ENCODE measurements around the gene TMEM18. TPM values are rescaled to one million over a fixed set of nuclear protein-coding genes. Genes with fewer than 3 reads are reported as not detected.

The TMEM18 gene
- total and polyA plus RNA-seq, 8 donors = 1.4 to 31.1 (median 14.5) TPM

DNA sequence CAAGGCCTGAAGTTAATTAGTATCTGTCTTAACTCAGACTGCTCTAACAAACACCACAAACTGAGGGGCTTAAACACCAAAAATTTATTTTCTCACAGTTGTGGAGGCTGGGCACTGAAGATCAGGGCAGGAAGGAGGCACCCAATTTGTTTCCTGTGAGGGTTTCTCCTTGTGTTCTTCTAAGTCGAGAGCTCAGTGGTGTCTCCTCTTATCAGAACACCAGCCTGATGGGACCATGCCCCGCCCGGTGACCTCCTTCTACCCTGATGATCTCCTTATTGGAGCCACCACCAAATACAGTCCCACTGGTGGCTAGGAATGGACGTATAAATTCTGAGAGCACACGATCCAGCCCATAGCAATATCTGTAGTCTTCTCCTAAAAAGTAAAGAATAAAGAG is 20.5 kb downstream of the TMEM18 start:
- Histone ChIP-seq H3K9me3 (no peaks in the 10 kb centered on the region), H3K4me1 (no peaks in the 10 kb centered on the region), H3K4me3 (no peak overlapping the region)

DNA sequence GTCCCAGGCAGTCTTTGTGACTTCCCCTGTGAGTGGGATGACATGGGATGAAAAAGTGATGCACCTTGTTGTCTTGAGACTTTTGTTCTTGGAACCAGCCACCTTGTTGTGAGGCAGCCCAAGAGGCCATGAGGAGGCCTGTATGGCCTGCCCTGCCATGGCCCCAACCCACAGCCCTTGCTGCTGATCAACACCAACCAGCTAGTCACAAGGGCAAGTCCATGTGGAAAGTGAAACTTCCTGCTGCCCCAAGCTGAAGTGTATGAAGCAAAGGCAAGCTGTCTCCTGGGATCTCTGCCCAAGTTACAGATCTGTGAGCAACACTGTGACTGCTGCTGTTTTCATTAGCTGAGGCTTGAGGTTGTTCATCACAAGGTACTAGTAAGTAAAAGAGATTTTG is 21.6 kb downstream of the TMEM18 start:
- H3K27me3 ChIP-seq = peaks cover 0 to 24% (median 8%) of the 10 kb centered on the region in 3 donors
- H3K4me3 ChIP-seq = no peak overlapping the region
- intact Hi-C loops (cut with DNase I; ENCODE audit: low total_unique reads) = no loop called here
- no peaks in the 10 kb centered on the region for H3K9me3 ChIP-seq
- no peak for TF ChIP-seq POLR2A (IDR thresholded peaks at IDR 0.05)
- no peaks in the 10 kb centered on the region for H3K4me1 ChIP-seq
- no peak overlapping the region for H3K27ac ChIP-seq
- no peaks in the 10 kb centered on the region for H3K36me3 ChIP-seq
- DNase-seq = no peak

More for the DNA sequence above, 20.5 kb downstream of the TMEM18 start:
- Histone ChIP-seq H3K27ac (no peak overlapping the region), H3K36me3 (no peaks in the 10 kb centered on the region), H3K27me3 (peaks cover 0 to 34% (median 16%) of the 10 kb centered on the region in 3 donors)
- WGBS, 5 donors = 75 to 82% (median 77%) methylated on average over 5 of the region's 5 CpGs
- intact Hi-C loops (cut with DNase I; ENCODE audit: low total_unique reads) = no loop called here
- TF ChIP-seq POLR2AphosphoS5 (IDR thresholded peaks at IDR 0.05) (no peak), EP300 (IDR thresholded peaks at IDR 0.05) (no peak), POLR2A (IDR thresholded peaks at IDR 0.05) (no peak)
- TF ChIP-seq, protein P1, sequence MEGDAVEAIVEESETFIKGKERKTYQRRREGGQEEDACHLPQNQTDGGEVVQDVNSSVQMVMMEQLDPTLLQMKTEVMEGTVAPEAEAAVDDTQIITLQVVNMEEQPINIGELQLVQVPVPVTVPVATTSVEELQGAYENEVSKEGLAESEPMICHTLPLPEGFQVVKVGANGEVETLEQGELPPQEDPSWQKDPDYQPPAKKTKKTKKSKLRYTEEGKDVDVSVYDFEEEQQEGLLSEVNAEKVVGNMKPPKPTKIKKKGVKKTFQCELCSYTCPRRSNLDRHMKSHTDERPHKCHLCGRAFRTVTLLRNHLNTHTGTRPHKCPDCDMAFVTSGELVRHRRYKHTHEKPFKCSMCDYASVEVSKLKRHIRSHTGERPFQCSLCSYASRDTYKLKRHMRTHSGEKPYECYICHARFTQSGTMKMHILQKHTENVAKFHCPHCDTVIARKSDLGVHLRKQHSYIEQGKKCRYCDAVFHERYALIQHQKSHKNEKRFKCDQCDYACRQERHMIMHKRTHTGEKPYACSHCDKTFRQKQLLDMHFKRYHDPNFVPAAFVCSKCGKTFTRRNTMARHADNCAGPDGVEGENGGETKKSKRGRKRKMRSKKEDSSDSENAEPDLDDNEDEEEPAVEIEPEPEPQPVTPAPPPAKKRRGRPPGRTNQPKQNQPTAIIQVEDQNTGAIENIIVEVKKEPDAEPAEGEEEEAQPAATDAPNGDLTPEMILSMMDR (IDR thresholded peaks at IDR 0.05) = no peak
- no peak for DNase-seq

DNA sequence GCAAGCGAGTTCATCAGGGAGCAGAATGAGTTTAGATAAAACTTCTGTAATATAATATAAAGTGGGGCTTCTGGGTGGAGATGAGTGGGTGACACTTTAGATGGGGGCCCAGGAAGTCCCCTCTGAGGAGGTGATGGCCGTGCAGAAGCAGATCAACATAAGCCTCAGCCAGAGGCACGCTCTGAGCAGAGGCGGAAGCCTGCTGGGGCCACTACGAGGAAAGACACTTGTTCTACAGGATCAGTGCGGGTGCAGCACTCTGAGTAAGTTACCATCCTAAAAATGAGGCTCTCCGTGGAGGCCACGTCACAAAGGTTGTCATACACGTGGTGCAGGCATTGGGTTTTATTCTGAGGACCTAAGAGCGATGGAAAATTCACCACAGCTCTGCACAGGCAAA is 22.3 kb downstream of the TMEM18 start:
- peaks cover 0 to 16% (median 6%) of the 10 kb centered on the region in 3 donors for H3K27me3 ChIP-seq
- H3K27ac ChIP-seq = no peak overlapping the region
- no peaks in the 10 kb centered on the region for H3K36me3 ChIP-seq
- intact Hi-C loops (cut with DNase I; ENCODE audit: low total_unique reads) = no loop called here
- WGBS, 5 donors = 73 to 83% (median 81%) methylated on average over 10 of the region's 10 CpGs
- H3K4me1 ChIP-seq = no peaks in the 10 kb centered on the region
- no peak for DNase-seq
- H3K4me3 ChIP-seq = no peak overlapping the region
- TF ChIP-seq POLR2AphosphoS5 (IDR thresholded peaks at IDR 0.05) = no peak
- TF ChIP-seq, protein P1 (IDR thresholded peaks at IDR 0.05) = no peak
- TF ChIP-seq EP300 (IDR thresholded peaks at IDR 0.05) = no peak
- TF ChIP-seq POLR2A (IDR thresholded peaks at IDR 0.05) = no peak
- no peaks in the 10 kb centered on the region for H3K9me3 ChIP-seq

DNA sequence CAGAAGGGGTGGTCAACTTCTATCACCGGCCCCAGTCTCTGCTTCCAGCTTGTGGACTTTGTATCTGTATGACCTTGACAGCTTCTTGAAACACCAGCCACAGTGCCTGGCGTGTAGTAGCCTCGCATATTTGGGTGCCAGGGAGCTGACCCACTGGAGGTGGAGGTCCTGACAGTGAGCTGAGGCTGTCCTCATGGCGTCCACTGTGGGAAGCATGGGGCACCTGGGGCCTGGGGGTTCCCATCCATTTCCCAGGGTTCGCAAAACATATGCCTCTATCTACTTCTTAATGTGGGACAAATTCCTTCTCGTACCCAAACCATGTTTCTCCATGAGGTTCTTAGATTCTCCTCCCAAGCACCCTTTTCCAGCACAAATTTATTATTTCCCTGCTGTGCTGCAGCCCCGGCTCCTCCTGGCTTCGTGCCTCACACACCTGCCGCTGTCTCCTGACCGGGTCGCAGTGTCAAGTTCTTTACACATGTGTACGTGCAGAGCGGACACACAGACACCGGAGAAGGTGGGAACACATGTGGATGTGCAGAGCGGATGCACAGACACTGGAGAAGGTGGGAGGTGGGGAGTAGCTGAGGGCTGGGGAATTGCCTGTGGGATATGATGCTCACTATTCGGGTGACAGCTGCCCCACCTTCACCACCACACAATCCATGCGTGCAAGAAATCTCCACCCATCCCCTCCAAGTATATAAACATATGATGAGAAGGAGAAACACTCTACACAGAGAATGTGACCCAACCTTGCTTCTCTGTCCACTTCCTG is 23.4 kb downstream of the TMEM18 start:
- TF ChIP-seq POLR2A (IDR thresholded peaks at IDR 0.05) = no peak
- no peak for TF ChIP-seq POLR2AphosphoS5 (IDR thresholded peaks at IDR 0.05)
- no peak for TF ChIP-seq EP300 (IDR thresholded peaks at IDR 0.05)
- TF ChIP-seq, protein P1 (IDR thresholded peaks at IDR 0.05) = no peak
- H3K4me1 ChIP-seq = no peaks in the 10 kb centered on the region
- H3K4me3 ChIP-seq = no peak overlapping the region
- no peak overlapping the region for H3K27ac ChIP-seq
- H3K27me3 ChIP-seq = peaks cover 0 to 13% (median 4%) of the 10 kb centered on the region in 3 donors
- WGBS, 5 donors = 76 to 82% (median 80%) methylated on average over 16 to 17 of the region's 17 CpGs
- DNase-seq = peak in 1 of 2 donors; percentile 22
- no peaks in the 10 kb centered on the region for H3K9me3 ChIP-seq
- intact Hi-C loops (cut with DNase I; ENCODE audit: low total_unique reads) = no loop called here
- H3K36me3 ChIP-seq = no peaks in the 10 kb centered on the region

DNA sequence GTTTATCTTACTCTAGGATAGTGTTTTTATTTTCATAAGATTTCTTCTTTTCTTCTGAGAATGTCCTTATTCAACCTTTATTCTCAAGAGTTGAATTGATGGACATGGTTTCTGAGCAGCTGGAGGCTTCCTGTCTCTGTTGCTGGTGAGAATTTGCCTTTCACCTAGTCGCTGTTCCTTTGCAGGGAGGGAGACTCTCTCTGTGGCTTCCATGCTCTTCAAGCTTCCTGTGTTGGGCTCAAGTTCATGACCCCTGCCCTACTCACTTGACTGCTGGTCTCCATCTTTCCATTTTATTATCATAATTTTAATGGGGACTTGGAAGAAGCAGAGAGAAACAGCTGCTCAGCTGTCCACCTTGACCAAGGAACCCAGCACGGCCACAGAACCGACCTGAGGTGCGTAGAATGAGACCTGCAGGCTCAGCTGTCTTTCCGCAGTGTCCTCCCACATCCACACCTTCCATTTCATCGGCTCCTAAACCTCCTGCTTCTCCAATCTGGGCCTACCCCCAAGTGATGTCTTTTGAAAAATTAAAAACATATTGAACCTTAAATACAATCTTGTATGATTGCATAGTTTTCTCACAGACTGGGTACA is 24.2 kb downstream of the TMEM18 start:
- Histone ChIP-seq H3K4me1 (no peaks in the 10 kb centered on the region), H3K9me3 (no peaks in the 10 kb centered on the region), H3K4me3 (no peak overlapping the region), H3K27me3 (peaks cover 0 to 10% (median 0%) of the 10 kb centered on the region in 3 donors), H3K27ac (no peak overlapping the region), H3K36me3 (no peaks in the 10 kb centered on the region)
- TF ChIP-seq POLR2AphosphoS5 (IDR thresholded peaks at IDR 0.05) = no peak
- TF ChIP-seq, protein P1 (IDR thresholded peaks at IDR 0.05) = no peak
- TF ChIP-seq POLR2A (IDR thresholded peaks at IDR 0.05) = no peak
- TF ChIP-seq EP300 (IDR thresholded peaks at IDR 0.05) = no peak
- DNase-seq = no peak
- 76 to 90% (median 86%) methylated on average over 6 of the region's 6 CpGs for WGBS, 5 donors
- intact Hi-C loops (cut with DNase I; ENCODE audit: low total_unique reads) = no loop called here
